ENCODE measurements around the gene C5orf47.

DNA sequence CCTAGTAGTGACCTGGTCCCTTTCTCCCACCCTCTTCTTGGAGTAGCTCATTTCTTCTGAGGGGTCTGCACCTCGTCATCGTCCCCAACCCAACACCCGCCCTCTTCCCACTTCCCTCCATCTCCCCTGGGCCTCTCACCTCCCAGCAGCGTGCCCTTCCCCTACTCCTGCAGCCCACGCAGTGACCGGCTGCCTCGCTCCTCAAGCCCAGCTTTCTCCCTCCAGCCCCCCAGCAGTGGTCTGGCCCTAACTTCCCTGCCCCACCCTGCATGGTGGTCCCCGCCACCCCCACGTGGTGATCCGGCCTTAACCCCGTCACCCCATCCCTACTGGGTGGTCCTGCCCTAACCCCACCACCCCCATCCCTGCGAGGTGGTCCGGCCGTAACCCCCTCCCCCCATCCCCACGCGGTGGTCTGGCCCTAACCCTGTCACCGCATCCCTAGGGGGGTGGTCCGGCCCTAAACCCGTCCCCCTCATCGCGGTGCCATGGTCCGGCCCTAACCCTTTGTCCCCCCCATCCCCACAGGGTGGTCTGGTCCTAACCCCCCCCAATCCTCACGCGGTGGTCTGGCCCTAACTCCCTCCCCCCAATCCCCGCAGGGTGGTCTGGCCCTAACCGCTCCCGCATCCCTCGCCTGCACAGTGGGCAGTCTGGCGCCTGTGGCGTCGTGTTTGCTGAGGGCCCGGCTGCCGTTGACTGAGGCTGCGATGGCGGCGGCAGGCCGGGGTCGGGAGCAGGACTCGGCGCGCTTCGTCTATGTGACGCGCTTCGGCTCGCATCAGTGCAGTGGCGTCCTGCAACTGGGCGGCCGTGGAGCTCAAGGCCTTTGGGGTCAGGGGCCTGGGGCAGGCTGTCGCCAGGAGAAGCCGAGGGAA is at the start of gene C5orf47:
- TF ChIP-seq, protein P1, sequence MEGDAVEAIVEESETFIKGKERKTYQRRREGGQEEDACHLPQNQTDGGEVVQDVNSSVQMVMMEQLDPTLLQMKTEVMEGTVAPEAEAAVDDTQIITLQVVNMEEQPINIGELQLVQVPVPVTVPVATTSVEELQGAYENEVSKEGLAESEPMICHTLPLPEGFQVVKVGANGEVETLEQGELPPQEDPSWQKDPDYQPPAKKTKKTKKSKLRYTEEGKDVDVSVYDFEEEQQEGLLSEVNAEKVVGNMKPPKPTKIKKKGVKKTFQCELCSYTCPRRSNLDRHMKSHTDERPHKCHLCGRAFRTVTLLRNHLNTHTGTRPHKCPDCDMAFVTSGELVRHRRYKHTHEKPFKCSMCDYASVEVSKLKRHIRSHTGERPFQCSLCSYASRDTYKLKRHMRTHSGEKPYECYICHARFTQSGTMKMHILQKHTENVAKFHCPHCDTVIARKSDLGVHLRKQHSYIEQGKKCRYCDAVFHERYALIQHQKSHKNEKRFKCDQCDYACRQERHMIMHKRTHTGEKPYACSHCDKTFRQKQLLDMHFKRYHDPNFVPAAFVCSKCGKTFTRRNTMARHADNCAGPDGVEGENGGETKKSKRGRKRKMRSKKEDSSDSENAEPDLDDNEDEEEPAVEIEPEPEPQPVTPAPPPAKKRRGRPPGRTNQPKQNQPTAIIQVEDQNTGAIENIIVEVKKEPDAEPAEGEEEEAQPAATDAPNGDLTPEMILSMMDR (IDR thresholded peaks at IDR 0.05; ENCODE audit: low read depth, low read length, missing input control) = no peak
- TF ChIP-seq, protein P2, sequence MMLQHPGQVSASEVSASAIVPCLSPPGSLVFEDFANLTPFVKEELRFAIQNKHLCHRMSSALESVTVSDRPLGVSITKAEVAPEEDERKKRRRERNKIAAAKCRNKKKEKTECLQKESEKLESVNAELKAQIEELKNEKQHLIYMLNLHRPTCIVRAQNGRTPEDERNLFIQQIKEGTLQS (IDR thresholded peaks at IDR 0.05) = no peak
- TF ChIP-seq RAD21 (IDR thresholded peaks at IDR 0.05) (no peak), FOXA1 (IDR thresholded peaks at IDR 0.05) (no peak), TAF1 (conservative IDR thresholded peaks at IDR 0.05) (no peak), HNF4A (conservative IDR thresholded peaks at IDR 0.05) (no peak), RXRA (IDR thresholded peaks at IDR 0.05) (no peak), GABPA (IDR thresholded peaks at IDR 0.05 in 1 of 2, conservative IDR thresholded peaks at IDR 0.05 in 1 of 2) (no peak), JUND (IDR thresholded peaks at IDR 0.05) (no peak), YY1 (IDR thresholded peaks at IDR 0.05) (no peak), SP1 (IDR thresholded peaks at IDR 0.05) (no peak), EGR1 (IDR thresholded peaks at IDR 0.05; ENCODE audit: low read depth in 2 of 2) (no peak)
- TF ChIP-seq, protein P3, sequence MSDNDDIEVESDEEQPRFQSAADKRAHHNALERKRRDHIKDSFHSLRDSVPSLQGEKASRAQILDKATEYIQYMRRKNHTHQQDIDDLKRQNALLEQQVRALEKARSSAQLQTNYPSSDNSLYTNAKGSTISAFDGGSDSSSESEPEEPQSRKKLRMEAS (IDR thresholded peaks at IDR 0.05) = no peak
- TF ChIP-seq, protein P4, sequence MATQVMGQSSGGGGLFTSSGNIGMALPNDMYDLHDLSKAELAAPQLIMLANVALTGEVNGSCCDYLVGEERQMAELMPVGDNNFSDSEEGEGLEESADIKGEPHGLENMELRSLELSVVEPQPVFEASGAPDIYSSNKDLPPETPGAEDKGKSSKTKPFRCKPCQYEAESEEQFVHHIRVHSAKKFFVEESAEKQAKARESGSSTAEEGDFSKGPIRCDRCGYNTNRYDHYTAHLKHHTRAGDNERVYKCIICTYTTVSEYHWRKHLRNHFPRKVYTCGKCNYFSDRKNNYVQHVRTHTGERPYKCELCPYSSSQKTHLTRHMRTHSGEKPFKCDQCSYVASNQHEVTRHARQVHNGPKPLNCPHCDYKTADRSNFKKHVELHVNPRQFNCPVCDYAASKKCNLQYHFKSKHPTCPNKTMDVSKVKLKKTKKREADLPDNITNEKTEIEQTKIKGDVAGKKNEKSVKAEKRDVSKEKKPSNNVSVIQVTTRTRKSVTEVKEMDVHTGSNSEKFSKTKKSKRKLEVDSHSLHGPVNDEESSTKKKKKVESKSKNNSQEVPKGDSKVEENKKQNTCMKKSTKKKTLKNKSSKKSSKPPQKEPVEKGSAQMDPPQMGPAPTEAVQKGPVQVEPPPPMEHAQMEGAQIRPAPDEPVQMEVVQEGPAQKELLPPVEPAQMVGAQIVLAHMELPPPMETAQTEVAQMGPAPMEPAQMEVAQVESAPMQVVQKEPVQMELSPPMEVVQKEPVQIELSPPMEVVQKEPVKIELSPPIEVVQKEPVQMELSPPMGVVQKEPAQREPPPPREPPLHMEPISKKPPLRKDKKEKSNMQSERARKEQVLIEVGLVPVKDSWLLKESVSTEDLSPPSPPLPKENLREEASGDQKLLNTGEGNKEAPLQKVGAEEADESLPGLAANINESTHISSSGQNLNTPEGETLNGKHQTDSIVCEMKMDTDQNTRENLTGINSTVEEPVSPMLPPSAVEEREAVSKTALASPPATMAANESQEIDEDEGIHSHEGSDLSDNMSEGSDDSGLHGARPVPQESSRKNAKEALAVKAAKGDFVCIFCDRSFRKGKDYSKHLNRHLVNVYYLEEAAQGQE (IDR thresholded peaks at IDR 0.05) = no peak

Measured in liver (tissue), 3 donors.